Karpas-422 (cell line): ENCODE measurements around the gene RIOK3. TPM values are rescaled to one million over a fixed set of nuclear protein-coding genes. Genes with fewer than 3 reads are reported as not detected.

Experiments
- DNase-seq: peaks from one replicate; pipeline ENCODE4 v3.0.0-alpha.2; 2015
- H2AFZ ChIP-seq: fragments of 200-600 bp; sonication (generic); 2 replicates; pipeline ENCODE4 v1.6.1; 2014; ENCODE audit warnings: antibody characterized with exemption, low read length, mixed read lengths
- H3K27ac ChIP-seq: fragments of 200-600 bp; sonication (generic); 2 replicates; pipeline ENCODE4 v1.5.1; 2014; ENCODE audit warnings: mild to moderate bottlenecking, low read length, moderate library complexity
- H3K27me3 ChIP-seq: fragments of 200-600 bp; sonication (generic); 2 replicates; pipeline ENCODE4 v1.6.1; 2014; ENCODE audit warnings: low read length, mixed read lengths
- H3K36me3 ChIP-seq: fragments of 200-600 bp; sonication (generic); 2 replicates; pipeline ENCODE4 v1.6.1; 2014; ENCODE audit warnings: low read length, mixed read lengths; ENCODE audit not compliant: insufficient read depth
- H3K4me1 ChIP-seq: fragments of 200-600 bp; sonication (generic); 2 replicates; pipeline ENCODE4 v1.6.1; 2014; ENCODE audit warnings: mild to moderate bottlenecking, low read length, mixed read lengths
- H3K4me2 ChIP-seq: fragments of 200-600 bp; sonication (generic); 2 replicates; pipeline ENCODE4 v1.6.1; 2014; ENCODE audit warnings: low read length, low read depth, mild to moderate bottlenecking; ENCODE audit not compliant: poor library complexity, severe bottlenecking
- H3K4me3 ChIP-seq: fragments of 200-600 bp; sonication (generic); 2 replicates; pipeline ENCODE4 v1.5.1; 2014; ENCODE audit warnings: mild to moderate bottlenecking, antibody characterized with exemption, low read length, mixed read lengths
- H3K79me2 ChIP-seq: fragments of 200-600 bp; sonication (generic); 2 replicates; pipeline ENCODE4 v1.6.1; 2014; ENCODE audit warnings: mild to moderate bottlenecking, low read length, mixed read lengths
- H3K9ac ChIP-seq: fragments of 200-600 bp; sonication (generic); 2 replicates; pipeline ENCODE4 v1.6.0; 2014; ENCODE audit warnings: low read length
- H3K9me2 ChIP-seq: fragments of 200-600 bp; sonication (generic), shearing (Covaris generic); replicated peaks from 2 replicates; pipeline ENCODE4 v1.6.0; 2014; ENCODE audit warnings: mild to moderate bottlenecking, low read length, moderate library complexity; ENCODE audit not compliant: insufficient read depth
- H3K9me3 ChIP-seq: fragments of 300-700, 200-600 bp; sonication (generic); 2 replicates; pipeline ENCODE4 v1.6.1; 2014; ENCODE audit warnings: low read length, mixed read lengths
- H4K20me1 ChIP-seq: fragments of 200-600 bp; sonication (generic); 2 replicates; pipeline ENCODE4 v1.6.1; 2014; ENCODE audit warnings: mild to moderate bottlenecking, antibody characterized with exemption, low read length, low read depth; ENCODE audit not compliant: insufficient read depth
- total RNA-seq: library from RNA; depleted of rRNA; stranded (reverse); fragments of >200 nt; shearing (Covaris generic); gene quantifications from 2 replicates; pipeline ENCODE4 v1.2.3, GENCODE V29; 2014; ENCODE audit warnings: low replicate concordance

RIOK3 gene
- total RNA-seq, 1 experiment from 2014 or later: 31.1 TPM

GRCh38 chr18:23521271-23521670 lies 68.2 kb downstream of the RIOK3 start:
- Histone ChIP-seq H3K9me3 (no peaks in the 10 kb centered on the region), H3K9me2 (no peaks in the 10 kb centered on the region), H3K79me2 (0 out of 2 replicates have a peak, but pooled peaks cover 2% of the 10 kb centered on the region), H3K4me2 (no peak overlapping the region), H3K36me3 (peaks cover 46% of the 10 kb centered on the region; the same call in 1 of the 2 replicates), H3K4me1 (peaks cover 12% of the 10 kb centered on the region), H3K9ac (no peak overlapping the region), H3K27me3 (no peaks in the 10 kb centered on the region), H4K20me1 (0 out of 2 replicates have a peak, but pooled peaks cover 13% of the 10 kb centered on the region), H2AFZ (no peak overlapping the region), H3K27ac (no peak overlapping the region), H3K4me3 (no peak overlapping the region)
- no peak for DNase-seq

- Histone ChIP-seq H3K4me2 (no peak overlapping the region), H3K27me3 (no peaks in the 10 kb centered on the region), H3K4me1 (peaks cover 12% of the 10 kb centered on the region), H3K9me2 (no peaks in the 10 kb centered on the region), H3K9ac (no peak overlapping the region), H3K4me3 (no peak overlapping the region), H2AFZ (no peak overlapping the region), H3K9me3 (no peaks in the 10 kb centered on the region), H4K20me1 (0 out of 2 replicates have a peak, but pooled peaks cover 13% of the 10 kb centered on the region), H3K36me3 (peaks cover 46% of the 10 kb centered on the region; the same call in 1 of the 2 replicates), H3K27ac (no peak overlapping the region), H3K79me2 (no peaks in the 10 kb centered on the region)
- no peak for DNase-seq
Observed at GRCh38 chr18:23521907-23522306, 68.8 kb downstream of the RIOK3 start.

DNA sequence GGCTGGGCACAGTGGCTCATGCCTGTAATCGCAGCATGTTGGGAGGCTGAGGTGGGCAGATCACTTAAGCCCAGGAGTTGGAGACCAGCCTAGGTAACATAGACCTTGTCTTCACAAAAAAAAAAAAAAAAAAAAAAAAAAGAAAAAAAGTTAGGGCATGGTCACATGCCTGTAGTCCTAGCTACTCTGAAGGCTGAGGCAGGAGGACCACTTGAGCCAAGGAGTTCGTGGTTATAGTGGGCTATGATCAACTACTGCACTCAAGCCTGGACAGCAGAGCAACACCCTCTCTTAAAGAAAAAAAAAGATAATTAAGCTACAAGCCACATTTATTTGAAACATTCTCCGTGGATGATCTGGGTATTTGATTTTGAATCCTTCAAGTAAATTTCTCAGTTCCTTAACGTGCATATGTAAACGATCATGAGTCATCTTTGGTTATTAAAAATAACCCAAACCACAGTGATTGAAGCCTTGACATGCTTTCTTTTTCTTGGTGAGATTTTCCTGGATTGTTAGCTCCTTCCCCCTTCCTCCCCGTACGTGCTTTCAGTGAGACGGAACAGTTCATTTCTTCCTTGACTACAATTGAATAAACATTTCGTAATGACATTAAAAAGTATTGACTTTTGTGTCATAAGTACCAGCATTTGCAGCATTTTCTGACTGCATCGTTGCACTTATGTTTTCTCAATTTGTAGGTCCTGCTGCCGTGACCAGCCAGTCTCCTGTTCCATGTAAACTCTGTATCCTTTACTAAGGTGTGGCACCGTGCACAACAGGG lies 70.5 kb downstream of the RIOK3 start:
- H3K79me2 ChIP-seq: no peaks in the 10 kb centered on the region
- H3K9me2 ChIP-seq: no peaks in the 10 kb centered on the region
- no peak overlapping the region for H2AFZ ChIP-seq
- DNase-seq: no peak
- H3K27ac ChIP-seq: no peak overlapping the region
- peaks cover 12% of the 10 kb centered on the region for H3K4me1 ChIP-seq
- no peak overlapping the region for H3K4me3 ChIP-seq
- no peak overlapping the region for H3K4me2 ChIP-seq
- H4K20me1 ChIP-seq: 0 out of 2 replicates have a peak, but pooled peaks cover 13% of the 10 kb centered on the region
- no peaks in the 10 kb centered on the region for H3K9me3 ChIP-seq
- no peaks in the 10 kb centered on the region for H3K27me3 ChIP-seq
- H3K9ac ChIP-seq: no peak overlapping the region
- H3K36me3 ChIP-seq: peaks cover 52% of the 10 kb centered on the region; the same call in 1 of the 2 replicates

DNA sequence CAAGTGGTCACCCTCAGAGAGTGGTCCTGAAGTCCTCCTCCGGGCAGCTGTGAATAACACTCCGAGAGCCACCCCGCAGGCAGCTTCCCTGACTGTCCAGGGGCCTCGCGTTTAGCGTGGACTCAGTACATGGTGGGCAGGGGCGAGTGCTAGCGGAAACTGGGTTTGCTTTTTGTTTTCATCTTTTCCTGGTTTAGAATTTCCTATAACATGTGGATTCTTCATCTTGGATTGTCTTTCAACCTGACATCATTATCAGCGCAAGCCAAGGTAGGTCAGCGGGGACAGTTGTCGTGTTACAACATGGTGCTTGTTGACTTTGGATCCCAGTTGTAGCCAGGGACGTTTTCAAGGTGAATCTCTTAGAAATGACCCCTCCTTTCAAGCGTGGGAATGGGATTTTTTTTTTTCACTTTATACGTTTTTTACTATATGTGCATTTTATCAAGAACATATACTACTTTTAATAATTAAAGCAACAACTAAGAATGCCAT lies 71.2 kb downstream of the RIOK3 start:
- H3K9ac ChIP-seq: no peak overlapping the region
- peaks cover 12% of the 10 kb centered on the region for H3K4me1 ChIP-seq
- H3K79me2 ChIP-seq: no peaks in the 10 kb centered on the region
- no peak overlapping the region for H2AFZ ChIP-seq
- H3K4me2 ChIP-seq: no peak overlapping the region
- 0 out of 2 replicates have a peak, but pooled peaks cover 13% of the 10 kb centered on the region for H4K20me1 ChIP-seq
- H3K27ac ChIP-seq: no peak overlapping the region
- no peaks in the 10 kb centered on the region for H3K9me3 ChIP-seq
- DNase-seq: no peak
- H3K36me3 ChIP-seq: peaks cover 52% of the 10 kb centered on the region
- no peak overlapping the region for H3K4me3 ChIP-seq
- no peaks in the 10 kb centered on the region for H3K9me2 ChIP-seq
- H3K27me3 ChIP-seq: no peaks in the 10 kb centered on the region

GRCh38 chr18:23526501-23527063 lies 73.5 kb downstream of the RIOK3 start:
- H3K4me3 ChIP-seq: no peak overlapping the region
- 0 out of 2 replicates have a peak, but pooled peaks cover 13% of the 10 kb centered on the region for H4K20me1 ChIP-seq
- H3K9me2 ChIP-seq: no peaks in the 10 kb centered on the region
- H3K36me3 ChIP-seq: peaks cover 56% of the 10 kb centered on the region
- DNase-seq: no peak
- H3K79me2 ChIP-seq: no peaks in the 10 kb centered on the region
- H3K27ac ChIP-seq: no peak overlapping the region
- H3K4me1 ChIP-seq: peaks cover 12% of the 10 kb centered on the region
- no peak overlapping the region for H2AFZ ChIP-seq
- no peaks in the 10 kb centered on the region for H3K9me3 ChIP-seq
- H3K4me2 ChIP-seq: no peak overlapping the region
- H3K27me3 ChIP-seq: no peaks in the 10 kb centered on the region
- H3K9ac ChIP-seq: no peak overlapping the region

DNA sequence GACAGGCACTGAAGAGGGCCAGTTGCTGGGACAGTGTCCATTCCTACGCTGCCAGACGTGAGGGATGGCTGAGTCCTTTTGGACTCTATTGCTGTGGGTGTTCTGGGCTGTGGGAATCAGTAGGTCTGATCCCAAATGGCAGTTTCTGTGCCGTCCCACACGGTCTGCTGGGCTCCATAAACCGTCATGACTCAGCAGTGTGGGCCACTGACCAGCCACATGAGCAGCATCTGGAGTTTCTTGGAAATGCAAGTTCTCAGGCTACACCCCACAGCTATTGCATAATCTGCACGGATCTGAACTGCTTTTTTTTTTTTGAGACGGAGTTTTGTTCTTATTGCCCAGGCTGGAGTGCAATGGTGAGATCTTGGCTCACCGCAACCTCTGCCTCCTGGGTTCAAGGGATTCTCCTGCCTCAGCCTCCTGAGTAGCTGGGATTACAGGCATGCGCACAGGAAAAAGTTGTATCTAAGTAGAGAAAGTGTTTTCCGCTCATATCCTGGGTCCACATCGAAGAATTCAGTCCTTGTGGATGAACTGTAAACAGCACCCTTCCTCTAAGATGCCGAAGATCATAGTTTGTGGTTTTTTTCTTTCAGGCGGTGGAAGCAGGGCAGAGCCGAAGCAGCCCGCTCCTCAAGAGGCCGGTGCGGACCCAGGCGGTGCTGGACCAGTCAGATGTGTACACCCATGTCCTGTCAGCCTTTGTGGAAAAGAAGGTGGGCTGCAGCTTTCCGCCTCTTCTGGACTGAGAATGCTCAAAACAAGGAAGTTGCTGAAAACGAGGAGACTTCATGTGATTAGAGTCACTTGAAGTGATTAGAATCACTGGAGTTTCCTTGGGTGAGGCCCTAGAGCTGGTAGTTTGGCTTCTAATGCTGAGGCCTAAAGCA lies 75.7 kb downstream of the RIOK3 start:
- Histone ChIP-seq H3K36me3 (peaks cover 52% of the 10 kb centered on the region), H3K27me3 (no peaks in the 10 kb centered on the region), H3K4me1 (peaks cover 14% of the 10 kb centered on the region), H3K27ac (no peak overlapping the region), H4K20me1 (0 out of 2 replicates have a peak, but pooled peaks cover 7% of the 10 kb centered on the region), H3K4me2 (no peak overlapping the region), H3K9me2 (no peaks in the 10 kb centered on the region), H3K9me3 (no peaks in the 10 kb centered on the region), H2AFZ (no peak overlapping the region), H3K4me3 (no peak overlapping the region), H3K79me2 (no peaks in the 10 kb centered on the region), H3K9ac (no peak overlapping the region)
- DNase-seq: no peak

- H3K36me3 ChIP-seq: peaks cover 51% of the 10 kb centered on the region
- H3K9ac ChIP-seq: no peak overlapping the region
- no peak overlapping the region for H3K4me2 ChIP-seq
- H3K79me2 ChIP-seq: no peaks in the 10 kb centered on the region
- H2AFZ ChIP-seq: no peak overlapping the region
- H3K4me3 ChIP-seq: no peak overlapping the region
- DNase-seq: no peak
- H3K9me2 ChIP-seq: no peaks in the 10 kb centered on the region
- peaks cover 12% of the 10 kb centered on the region for H3K4me1 ChIP-seq
- H3K27me3 ChIP-seq: no peaks in the 10 kb centered on the region
- H3K9me3 ChIP-seq: no peaks in the 10 kb centered on the region
- no peaks in the 10 kb centered on the region for H4K20me1 ChIP-seq
- no peak overlapping the region for H3K27ac ChIP-seq
Observed at GRCh38 chr18:23529604-23530003, 76.5 kb downstream of the RIOK3 start.
